H9 (cell line): ENCODE results near the gene DTHD1. TPM values are rescaled to one million over a fixed set of nuclear protein-coding genes. Genes with fewer than 3 reads are reported as not detected.

Experiments
- DNase-seq: peaks from one replicate; pipeline ENCODE4 v3.0.0-alpha.2; 2017
- H2AFZ ChIP-seq: one replicate; pipeline ENCODE4 v1.6.1; 2013; ENCODE audit warnings: mild to moderate bottlenecking, low read length, control low read depth, moderate library complexity
- H2AK5ac ChIP-seq: 2 replicates; pipeline ENCODE4 v1.6.1; 2013; ENCODE audit warnings: low read length, control low read depth, mixed read lengths; ENCODE audit not compliant: insufficient read length
- H2BK120ac ChIP-seq: one replicate; pipeline ENCODE4 v1.6.1; 2013; ENCODE audit warnings: low read depth, mild to moderate bottlenecking, low read length, control low read depth, inconsistent platforms; ENCODE audit not compliant: poor library complexity, severe bottlenecking
- H2BK12ac ChIP-seq: 2 replicates; pipeline ENCODE4 v1.6.1; 2013; ENCODE audit warnings: low read length, control low read depth, mixed read lengths, low read depth; ENCODE audit not compliant: insufficient read length
- H2BK15ac ChIP-seq: 2 replicates; pipeline ENCODE4 v1.6.1; 2013; ENCODE audit warnings: low read depth, low read length, control low read depth
- H2BK20ac ChIP-seq: one replicate; pipeline ENCODE4 v1.6.1; 2013; ENCODE audit warnings: low read depth, mild to moderate bottlenecking, low read length, control low read depth, inconsistent platforms; ENCODE audit not compliant: poor library complexity, severe bottlenecking
- H2BK5ac ChIP-seq: 2 replicates; pipeline ENCODE4 v1.6.1; 2013; ENCODE audit warnings: low read length, control low read depth, mixed read lengths; ENCODE audit not compliant: insufficient read length
- H3K14ac ChIP-seq: 2 replicates; pipeline ENCODE4 v1.6.1; 2013; ENCODE audit warnings: low read length, control low read depth; ENCODE audit not compliant: insufficient read depth
- H3K18ac ChIP-seq: 2 replicates; pipeline ENCODE4 v1.6.1; 2013; ENCODE audit warnings: low read depth, mild to moderate bottlenecking, mixed read lengths, low read length, control low read depth; ENCODE audit not compliant: insufficient read length
- H3K23ac ChIP-seq: 2 replicates; pipeline ENCODE4 v1.6.1; 2013; ENCODE audit warnings: low read length, control low read depth, mixed read lengths, low read depth; ENCODE audit not compliant: insufficient read length
- H3K23me2 ChIP-seq: 2 replicates; pipeline ENCODE4 v1.6.1; 2013; ENCODE audit warnings: low read depth, mild to moderate bottlenecking, mixed read lengths, low read length, control low read depth; ENCODE audit not compliant: insufficient read length, poor library complexity, severe bottlenecking
- H3K27ac ChIP-seq: 2 replicates; pipeline ENCODE4 v1.5.1; 2013; ENCODE audit warnings: low read length, control low read depth, mixed read lengths, low read depth; ENCODE audit not compliant: insufficient read length
- H3K27me3 ChIP-seq: 2 replicates; pipeline ENCODE4 v1.6.1; 2013; ENCODE audit warnings: low read length, control low read depth, inconsistent platforms; ENCODE audit not compliant: insufficient read depth
- H3K4ac ChIP-seq: 2 replicates; pipeline ENCODE4 v1.6.1; 2013; ENCODE audit warnings: low read depth, mild to moderate bottlenecking, control low read depth, inconsistent platforms, low read length, moderate library complexity
- H3K4me1 ChIP-seq: 2 replicates; pipeline ENCODE4 v1.6.1; 2013; ENCODE audit warnings: low read length, control low read depth, inconsistent platforms; ENCODE audit not compliant: insufficient read depth
- H3K4me2 ChIP-seq: 2 replicates; pipeline ENCODE4 v1.6.1; 2013; ENCODE audit warnings: low read length, control low read depth, mixed read lengths; ENCODE audit not compliant: insufficient read length, insufficient read depth
- H3K56ac ChIP-seq: 2 replicates; pipeline ENCODE4 v1.6.1; 2013; ENCODE audit warnings: low read depth, mild to moderate bottlenecking, mixed read lengths, low read length, control low read depth; ENCODE audit not compliant: insufficient read length
- H3K79me1 ChIP-seq: 2 replicates; pipeline ENCODE4 v1.6.1; 2013; ENCODE audit warnings: low read depth, mild to moderate bottlenecking, moderate library complexity, low read length, control low read depth, inconsistent platforms; ENCODE audit not compliant: insufficient read depth, poor library complexity, severe bottlenecking
- H3K79me2 ChIP-seq: 2 replicates; pipeline ENCODE4 v1.6.1; 2013; ENCODE audit warnings: low read length, control low read depth, inconsistent platforms; ENCODE audit not compliant: insufficient read depth
- H3K9ac ChIP-seq: 2 replicates; pipeline ENCODE4 v1.6.1; 2013; ENCODE audit warnings: low read length, control low read depth, mixed read lengths; ENCODE audit not compliant: insufficient read length; ENCODE audit errors: extremely low read depth
- H3K9me3 ChIP-seq: one replicate; pipeline ENCODE4 v1.6.1; 2013; ENCODE audit warnings: low read depth, low read length, inconsistent platforms; ENCODE audit not compliant: control insufficient read depth
- H3T11ph ChIP-seq: one replicate; pipeline ENCODE4 v1.6.1; 2013; ENCODE audit warnings: mild to moderate bottlenecking, low read length, control low read depth, inconsistent platforms
- H4K20me1 ChIP-seq: one replicate; pipeline ENCODE4 v1.6.1; 2013; ENCODE audit not compliant: control insufficient read depth, insufficient read length, insufficient read depth
- H4K5ac ChIP-seq: 2 replicates; pipeline ENCODE4 v1.6.1; 2013; ENCODE audit warnings: low read depth, mild to moderate bottlenecking, mixed read lengths, low read length, control low read depth; ENCODE audit not compliant: insufficient read length
- H4K8ac ChIP-seq: replicated peaks from 2 replicates; pipeline ENCODE4 v1.6.1; 2013; ENCODE audit warnings: low read length, control low read depth, mixed read lengths, low read depth; ENCODE audit not compliant: insufficient read length
- H4K91ac ChIP-seq: 2 replicates; pipeline ENCODE4 v1.6.1; 2013; ENCODE audit warnings: low read depth, mild to moderate bottlenecking, moderate library complexity, mixed read lengths, low read length, control low read depth; ENCODE audit not compliant: insufficient read length
- H3K27ac Mint-ChIP-seq, 3 experiments: 2 replicates in 2 of 3; 3 replicates in 1 of 3; pipeline ENCODE4 v1.8.0; 2020 to 2021; ENCODE audit warnings: mixed read lengths in 3 of 3, mild to moderate bottlenecking in 1 of 3, moderate library complexity in 1 of 3
- H3K27me3 Mint-ChIP-seq: 2 replicates; pipeline ENCODE4 v1.8.0; 2021; ENCODE audit warnings: low read depth, mild to moderate bottlenecking, moderate library complexity, mixed read lengths
- H3K36me3 Mint-ChIP-seq, 3 experiments: 2 replicates in 2 of 3; 3 replicates in 1 of 3; pipeline ENCODE4 v1.8.0; 2020 to 2021; ENCODE audit warnings: low read depth in 3 of 3, mixed read lengths in 3 of 3; ENCODE audit not compliant: insufficient read depth in 1 of 3
- H3K4me1 Mint-ChIP-seq, 2 experiments: 2 replicates each; pipeline ENCODE4 v1.8.0; 2020; ENCODE audit warnings: mixed read lengths in 2 of 2
- H3K4me3 Mint-ChIP-seq, 2 experiments: 2 replicates in 1 of 2; 3 replicates in 1 of 2; pipeline ENCODE4 v1.8.0; 2020 to 2021; ENCODE audit warnings: mild to moderate bottlenecking in 2 of 2, mixed read lengths in 2 of 2, moderate library complexity in 1 of 2
- H3K9me3 Mint-ChIP-seq, 2 experiments: 2 replicates in 1 of 2; 3 replicates in 1 of 2; pipeline ENCODE4 v1.8.0; 2020; ENCODE audit warnings: mild to moderate bottlenecking in 2 of 2, mixed read lengths in 2 of 2, moderate library complexity in 1 of 2
- WGBS: extraction: QIAGEN DNeasy Blood & Tissue Kit; methylation state at CpG from one replicate; pipeline ENCODE4 v1.1.7; 2013; ENCODE audit warnings: missing lambda C conversion rate, low lambda C conversion rate, mixed read lengths; ENCODE audit not compliant: insufficient read length; ENCODE audit errors: extremely low coverage; 5-methylcytosine and 5-hydroxymethylcytosine counted together
- total RNA-seq: library from RNA; stranded (reverse); gene quantifications from 2 replicates; pipeline ENCODE4 v1.2.1, GENCODE V29; 2021
- TF ChIP-seq, protein P1 (sequence below): fragments of 200-600 bp; sonication (generic); conservative IDR thresholded peaks from 3 replicates; pipeline ENCODE4 v1.8.0; 2021; ENCODE audit warnings: antibody characterized with exemption, mild to moderate bottlenecking

DTHD1 gene
- total RNA-seq, 1 experiment from 2014 or later: not detected

- no peak overlapping the region for H3K4me2 ChIP-seq
- no peak overlapping the region for H3K9ac ChIP-seq
- H3K23me2 ChIP-seq: no peaks in the 10 kb centered on the region
- H2BK20ac ChIP-seq: no peak overlapping the region
- no peaks in the 10 kb centered on the region for H3K9me3 ChIP-seq
- no peak overlapping the region for H3K27ac Mint-ChIP-seq
- H3K9me3 Mint-ChIP-seq: no peaks in the 10 kb centered on the region
- TF ChIP-seq, protein P1, sequence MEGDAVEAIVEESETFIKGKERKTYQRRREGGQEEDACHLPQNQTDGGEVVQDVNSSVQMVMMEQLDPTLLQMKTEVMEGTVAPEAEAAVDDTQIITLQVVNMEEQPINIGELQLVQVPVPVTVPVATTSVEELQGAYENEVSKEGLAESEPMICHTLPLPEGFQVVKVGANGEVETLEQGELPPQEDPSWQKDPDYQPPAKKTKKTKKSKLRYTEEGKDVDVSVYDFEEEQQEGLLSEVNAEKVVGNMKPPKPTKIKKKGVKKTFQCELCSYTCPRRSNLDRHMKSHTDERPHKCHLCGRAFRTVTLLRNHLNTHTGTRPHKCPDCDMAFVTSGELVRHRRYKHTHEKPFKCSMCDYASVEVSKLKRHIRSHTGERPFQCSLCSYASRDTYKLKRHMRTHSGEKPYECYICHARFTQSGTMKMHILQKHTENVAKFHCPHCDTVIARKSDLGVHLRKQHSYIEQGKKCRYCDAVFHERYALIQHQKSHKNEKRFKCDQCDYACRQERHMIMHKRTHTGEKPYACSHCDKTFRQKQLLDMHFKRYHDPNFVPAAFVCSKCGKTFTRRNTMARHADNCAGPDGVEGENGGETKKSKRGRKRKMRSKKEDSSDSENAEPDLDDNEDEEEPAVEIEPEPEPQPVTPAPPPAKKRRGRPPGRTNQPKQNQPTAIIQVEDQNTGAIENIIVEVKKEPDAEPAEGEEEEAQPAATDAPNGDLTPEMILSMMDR: no peak
- no peaks in the 10 kb centered on the region for H3K4me1 ChIP-seq
- no CpG with 5 or more reads among the region's 2 CpGs for WGBS
- H2BK15ac ChIP-seq: no peak overlapping the region
- H4K20me1 ChIP-seq: no peaks in the 10 kb centered on the region
- H3K23ac ChIP-seq: no peak overlapping the region
- no peaks in the 10 kb centered on the region for H3K36me3 Mint-ChIP-seq
- H3K56ac ChIP-seq: no peak overlapping the region
- H4K8ac ChIP-seq: no peak overlapping the region
- no peak overlapping the region for H2AK5ac ChIP-seq
- no peak overlapping the region for H3K18ac ChIP-seq
- no peak overlapping the region for H2BK5ac ChIP-seq
- H3K27ac ChIP-seq: no peak overlapping the region
- peaks cover 6 to 8% of the 10 kb centered on the region in 2 experiments for H3K4me1 Mint-ChIP-seq
- H3T11ph ChIP-seq: no peak overlapping the region
- H2BK12ac ChIP-seq: no peak overlapping the region
- no peak overlapping the region for H2AFZ ChIP-seq
- no peak overlapping the region for H3K14ac ChIP-seq
- no peak overlapping the region for H4K91ac ChIP-seq
- no peaks in the 10 kb centered on the region for H3K79me1 ChIP-seq
- H2BK120ac ChIP-seq: no peak overlapping the region
- H3K4ac ChIP-seq: no peak overlapping the region
- no peak for DNase-seq
- H3K4me3 Mint-ChIP-seq: no peak overlapping the region
- no peaks in the 10 kb centered on the region for H3K27me3 ChIP-seq
- H3K27me3 Mint-ChIP-seq: no peaks in the 10 kb centered on the region; the same call in 1 of the 2 replicates
- no peak overlapping the region for H4K5ac ChIP-seq
- H3K79me2 ChIP-seq: no peaks in the 10 kb centered on the region
Measured at GRCh38 chr4:36283912-36284465, 2.6 kb downstream of the DTHD1 start.
